Measurements from ENCODE around the gene HLA-A.

HLA-A gene

DNA sequence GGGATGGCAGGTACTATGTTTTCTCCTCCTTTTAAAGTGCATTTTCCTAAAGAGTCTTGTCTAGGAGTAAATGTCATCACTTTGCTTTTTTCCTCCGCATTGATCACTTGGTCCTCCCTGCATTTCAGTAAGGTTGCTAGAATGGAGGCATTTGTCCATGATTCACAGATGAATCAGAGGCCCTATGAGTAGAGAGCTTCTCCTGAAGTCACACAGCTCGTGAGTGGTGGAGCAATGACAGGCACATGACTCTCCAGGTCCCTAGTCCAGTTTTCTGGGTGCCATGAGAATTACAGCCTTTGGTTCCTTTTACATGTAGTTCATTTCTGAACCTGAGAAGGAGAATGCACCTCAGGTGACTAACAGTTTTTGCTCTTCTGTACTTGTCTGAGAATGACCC lies 50.5 kb downstream of the HLA-A start:
- no peak for DNase-seq

DNA sequence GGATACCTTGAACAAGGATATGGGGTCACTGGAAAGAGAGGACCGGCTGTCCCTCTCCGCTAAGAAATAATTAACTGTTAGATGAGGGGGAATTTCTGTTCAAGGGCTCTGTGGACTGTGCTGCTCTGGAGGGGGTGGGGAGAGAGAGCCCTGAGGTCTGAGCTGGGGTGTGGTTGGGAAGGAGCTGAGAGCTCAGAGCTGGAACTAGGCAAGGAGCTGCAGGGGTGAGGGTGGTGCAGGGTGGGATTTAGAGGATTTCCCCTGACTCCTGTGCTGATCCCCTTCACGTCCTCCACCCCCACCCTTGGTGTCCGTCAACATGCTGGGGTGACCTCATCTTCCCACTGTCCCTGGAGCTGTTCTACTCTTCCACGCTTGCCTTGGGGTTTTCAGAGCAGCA lies 52.5 kb downstream of the HLA-A start:
- DNase-seq: no peak

DNA sequence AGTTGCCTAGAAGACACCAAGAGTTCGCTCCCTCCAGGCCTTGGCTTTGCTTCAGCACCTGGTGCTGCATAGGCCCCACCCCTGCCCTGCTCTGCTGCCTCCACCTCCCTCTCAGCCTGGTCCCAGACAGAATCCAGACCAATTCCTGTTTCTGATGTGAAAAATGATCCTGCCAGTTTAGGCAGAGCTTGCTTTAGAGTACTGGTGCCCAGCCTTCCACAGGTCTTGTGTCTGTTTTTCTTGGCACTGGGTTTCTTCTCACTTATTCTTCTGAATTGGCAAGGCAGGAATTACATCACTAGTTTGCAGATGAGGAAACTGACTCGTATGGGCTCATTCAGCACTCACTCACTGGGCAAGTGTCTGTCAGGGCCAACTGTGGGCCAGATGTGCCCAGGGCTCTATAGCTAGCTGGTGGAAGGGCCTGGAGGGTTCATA lies 53.0 kb downstream of the HLA-A start:
- no peak for DNase-seq

Data from Kasumi-1 (cell line).